ENCODE measurements around the gene L3MBTL1.

The L3MBTL1 gene

DNA sequence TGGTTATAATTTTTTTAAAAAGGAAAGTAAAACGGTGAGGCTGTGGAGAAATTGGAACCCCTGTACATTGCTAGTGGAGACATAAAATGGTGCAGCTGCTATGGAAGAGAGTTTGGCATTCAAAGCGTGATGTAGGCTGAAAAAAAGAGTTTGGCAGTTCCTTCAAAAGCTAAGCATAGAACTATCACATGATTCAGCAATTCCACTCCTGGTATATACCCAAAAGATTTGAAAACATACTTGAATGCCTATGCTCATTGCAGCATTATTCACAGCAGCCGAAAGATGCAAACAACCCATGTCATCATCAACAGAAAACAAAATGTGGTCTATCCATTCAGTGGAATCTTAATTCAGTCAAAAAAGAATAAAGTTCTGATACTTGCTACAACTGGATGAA is 46.9 kb downstream of the L3MBTL1 start:
- Histone ChIP-seq H3F3A (ENCODE audit: low read depth) (no peaks in the 10 kb centered on the region), H3K36me3 (ENCODE audit: insufficient read depth, low read length) (no peaks in the 10 kb centered on the region), H4K20me1 (ENCODE audit: insufficient read depth, low read length, poor library complexity, severe bottlenecking) (no peaks in the 10 kb centered on the region), H3K79me2 (ENCODE audit: insufficient read depth, low read length) (no peaks in the 10 kb centered on the region), H2AFZ (ENCODE audit: low read length) (no peak overlapping the region), H3K27me3 (ENCODE audit: insufficient read depth, low read length, poor library complexity, severe bottlenecking) (no peaks in the 10 kb centered on the region), H3K4me1 (ENCODE audit: insufficient read depth, low read length, poor library complexity, severe bottlenecking) (peaks cover 4% of the 10 kb centered on the region), H3K9ac (ENCODE audit: low read depth, low read length, poor library complexity, severe bottlenecking) (no peak overlapping the region), H3K9me3 (ENCODE audit: insufficient read depth, low read depth, low read length) (no peaks in the 10 kb centered on the region), H3K9me2 (replicated peaks; ENCODE audit: low read depth, low read length) (no peaks in the 10 kb centered on the region), H3K4me3 (ENCODE audit: low read length, poor library complexity, severe bottlenecking) (no peak overlapping the region), H3K4me2 (ENCODE audit: low read depth, low read length, poor library complexity, severe bottlenecking) (no peak overlapping the region)
- TF ChIP-seq, protein P1, sequence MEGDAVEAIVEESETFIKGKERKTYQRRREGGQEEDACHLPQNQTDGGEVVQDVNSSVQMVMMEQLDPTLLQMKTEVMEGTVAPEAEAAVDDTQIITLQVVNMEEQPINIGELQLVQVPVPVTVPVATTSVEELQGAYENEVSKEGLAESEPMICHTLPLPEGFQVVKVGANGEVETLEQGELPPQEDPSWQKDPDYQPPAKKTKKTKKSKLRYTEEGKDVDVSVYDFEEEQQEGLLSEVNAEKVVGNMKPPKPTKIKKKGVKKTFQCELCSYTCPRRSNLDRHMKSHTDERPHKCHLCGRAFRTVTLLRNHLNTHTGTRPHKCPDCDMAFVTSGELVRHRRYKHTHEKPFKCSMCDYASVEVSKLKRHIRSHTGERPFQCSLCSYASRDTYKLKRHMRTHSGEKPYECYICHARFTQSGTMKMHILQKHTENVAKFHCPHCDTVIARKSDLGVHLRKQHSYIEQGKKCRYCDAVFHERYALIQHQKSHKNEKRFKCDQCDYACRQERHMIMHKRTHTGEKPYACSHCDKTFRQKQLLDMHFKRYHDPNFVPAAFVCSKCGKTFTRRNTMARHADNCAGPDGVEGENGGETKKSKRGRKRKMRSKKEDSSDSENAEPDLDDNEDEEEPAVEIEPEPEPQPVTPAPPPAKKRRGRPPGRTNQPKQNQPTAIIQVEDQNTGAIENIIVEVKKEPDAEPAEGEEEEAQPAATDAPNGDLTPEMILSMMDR (conservative IDR thresholded peaks at IDR 0.05; ENCODE audit: low read length) = no peak
- TF ChIP-seq EZH2phosphoT487 (IDR thresholded peaks at IDR 0.05; ENCODE audit: borderline replicate concordance) = no peak

DNA sequence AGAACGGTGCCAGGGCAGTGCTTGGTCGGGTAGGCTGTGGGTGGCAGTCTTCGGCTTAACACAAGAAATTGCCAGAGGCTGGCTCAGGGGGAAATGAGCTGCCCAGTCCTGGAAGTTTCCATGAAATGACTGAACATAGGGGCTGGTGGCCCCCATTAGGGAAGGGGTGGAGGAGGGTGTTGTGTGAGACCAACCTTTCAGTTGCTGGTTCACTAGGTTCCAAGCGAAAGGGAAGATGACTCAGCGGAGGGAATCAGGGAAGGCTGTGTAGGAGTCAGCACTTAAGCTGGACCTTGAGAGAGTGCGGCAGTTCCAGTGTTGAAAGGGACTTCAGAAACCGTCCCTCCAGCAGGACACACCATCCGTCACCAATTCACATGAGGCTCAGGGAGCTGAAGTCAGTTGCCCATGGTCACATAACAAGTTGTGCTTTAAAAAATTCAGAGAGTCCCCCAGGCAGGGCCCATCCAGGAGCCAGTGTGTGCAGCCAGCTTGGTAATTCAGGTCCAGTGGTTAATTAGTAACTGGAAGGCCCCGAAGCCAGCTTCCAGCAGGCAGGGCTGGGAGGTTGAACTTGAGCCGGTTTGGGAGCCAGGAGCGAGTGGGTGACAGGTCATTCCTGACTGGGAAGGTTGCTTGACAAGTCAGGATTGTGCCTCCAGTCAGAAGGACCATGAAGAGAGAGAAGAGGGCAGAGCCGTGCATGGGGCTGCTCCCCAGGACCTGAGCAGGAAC is 51.1 kb downstream of the L3MBTL1 start, which contains the start of gene SGK2:
SGK2 (plus strand) TSS at position 616 of the 735 bp plus-strand sequence. CDS start 7,469 bp downstream, outside the sequence.
- Histone ChIP-seq H3K9ac (ENCODE audit: low read depth, low read length, poor library complexity, severe bottlenecking) (no peak within 1 kb of the TSS), H3K9me2 (replicated peaks; ENCODE audit: low read depth, low read length) (no peaks in the 10 kb centered on the region), H3K4me1 (ENCODE audit: insufficient read depth, low read length, poor library complexity, severe bottlenecking) (peaks cover 4% of the 10 kb centered on the region), H3K9me3 (ENCODE audit: insufficient read depth, low read depth, low read length) (no peaks in the 10 kb centered on the region), H3K4me2 (ENCODE audit: low read depth, low read length, poor library complexity, severe bottlenecking) (no peak within 1 kb of the TSS), H3K27me3 (ENCODE audit: insufficient read depth, low read length, poor library complexity, severe bottlenecking) (no peaks in the 10 kb centered on the region), H4K20me1 (ENCODE audit: insufficient read depth, low read length, poor library complexity, severe bottlenecking) (no peaks in the 10 kb centered on the region), H3K36me3 (ENCODE audit: insufficient read depth, low read length) (no peaks in the 10 kb centered on the region), H3K4me3 (ENCODE audit: low read length, poor library complexity, severe bottlenecking) (no peak within 1 kb of the TSS), H2AFZ (ENCODE audit: low read length) (no peak within 1 kb of the TSS), H3F3A (ENCODE audit: low read depth) (no peaks in the 10 kb centered on the region), H3K79me2 (ENCODE audit: insufficient read depth, low read length) (no peaks in the 10 kb centered on the region)
- no peak for TF ChIP-seq EZH2phosphoT487 (IDR thresholded peaks at IDR 0.05; ENCODE audit: borderline replicate concordance)
- TF ChIP-seq, protein P1 (conservative IDR thresholded peaks at IDR 0.05; ENCODE audit: low read length) = no peak

DNA sequence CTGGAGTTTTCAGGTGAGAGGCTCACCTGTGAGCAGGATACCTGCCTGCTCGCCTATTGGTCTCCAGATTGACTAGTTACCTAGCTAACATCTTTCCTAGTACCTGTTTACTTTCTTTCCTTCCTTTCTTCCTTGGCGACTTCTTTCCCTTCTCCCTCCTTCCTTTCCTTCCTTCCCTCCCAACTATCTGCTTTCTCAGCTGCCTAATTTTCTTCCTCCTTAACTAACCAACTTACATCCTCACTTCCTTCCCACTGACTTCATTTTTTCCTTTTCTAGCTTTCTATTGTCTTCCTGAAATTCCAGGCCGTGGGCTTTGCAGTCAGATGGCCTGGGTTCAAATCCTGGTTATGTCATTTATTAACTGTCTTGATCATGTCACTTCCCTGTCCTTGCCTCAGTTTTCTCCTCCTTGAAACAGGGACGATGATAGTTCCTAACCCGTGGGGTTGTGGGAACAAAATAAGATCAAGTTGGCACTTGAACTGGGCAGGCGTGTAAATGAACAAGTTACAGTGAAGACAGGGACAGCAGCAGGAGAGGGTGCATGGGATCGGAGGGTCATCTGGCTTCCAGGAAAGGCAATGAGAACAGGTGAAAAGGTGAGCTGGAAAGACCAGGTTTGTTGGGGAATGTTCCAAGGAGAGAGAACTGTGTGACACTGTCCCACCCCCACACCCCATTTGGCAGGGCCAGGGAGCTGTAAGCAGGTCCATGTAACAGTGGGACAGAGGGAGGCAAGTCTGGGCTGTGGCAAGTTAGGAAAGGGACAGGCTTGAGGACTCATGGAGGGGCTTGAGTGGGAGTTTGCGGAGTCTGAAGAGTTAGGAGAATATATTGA is 51.9 kb downstream of the L3MBTL1 start:
- TF ChIP-seq EZH2phosphoT487 (IDR thresholded peaks at IDR 0.05; ENCODE audit: borderline replicate concordance) = no peak
- TF ChIP-seq, protein P1 (conservative IDR thresholded peaks at IDR 0.05; ENCODE audit: low read length) = no peak
- Histone ChIP-seq H3K9me3 (ENCODE audit: insufficient read depth, low read depth, low read length) (no peaks in the 10 kb centered on the region), H3K27me3 (ENCODE audit: insufficient read depth, low read length, poor library complexity, severe bottlenecking) (no peaks in the 10 kb centered on the region), H2AFZ (ENCODE audit: low read length) (no peak overlapping the region), H3K36me3 (ENCODE audit: insufficient read depth, low read length) (no peaks in the 10 kb centered on the region), H3K4me1 (ENCODE audit: insufficient read depth, low read length, poor library complexity, severe bottlenecking) (peaks cover 4% of the 10 kb centered on the region), H3F3A (ENCODE audit: low read depth) (no peaks in the 10 kb centered on the region), H3K4me3 (ENCODE audit: low read length, poor library complexity, severe bottlenecking) (no peak overlapping the region), H3K9ac (ENCODE audit: low read depth, low read length, poor library complexity, severe bottlenecking) (no peak overlapping the region), H3K79me2 (ENCODE audit: insufficient read depth, low read length) (no peaks in the 10 kb centered on the region), H4K20me1 (ENCODE audit: insufficient read depth, low read length, poor library complexity, severe bottlenecking) (no peaks in the 10 kb centered on the region), H3K4me2 (ENCODE audit: low read depth, low read length, poor library complexity, severe bottlenecking) (no peak overlapping the region), H3K9me2 (replicated peaks; ENCODE audit: low read depth, low read length) (no peaks in the 10 kb centered on the region)

Data from Loucy (cell line).